Fibroblast of gingiva (primary cell): ENCODE measurements around the gene SFT2D2.
"Not testable (repeated sequence)": the region's sequence is repeated elsewhere in the genome, so short reads cannot be mapped to it uniquely, and the experiment has no call there.

Experiments
- DNase-seq: peaks from one replicate; pipeline ENCODE4 v3.0.0-alpha.2; 2011; ENCODE audit warnings: low read depth

The SFT2D2 gene

GRCh38 chr1:168225476-168226190 lies at the start of gene SFT2D2:
Gene SFT2D2, plus strand, starts transcription at chr1:168226004. Its CDS starts 76 bp downstream, at chr1:168226080.
- DNase-seq = peak; percentile 67

GRCh38 chr1:168178227-168178637 lies 47.6 kb upstream of the SFT2D2 start:
- DNase-seq = no peak

GRCh38 chr1:168178638-168179437 lies 47.0 kb upstream of the SFT2D2 start, which contains the start of gene TIPRL:
Gene TIPRL, plus strand, starts transcription at chr1:168178962. Its CDS starts 116 bp downstream, at chr1:168179078.
- peak; percentile 98 for DNase-seq

GRCh38 chr1:168179438-168180147 lies 46.2 kb upstream of the SFT2D2 start:
- no peak for DNase-seq

GRCh38 chr1:168180148-168180524 lies 45.7 kb upstream of the SFT2D2 start:
- no peak for DNase-seq

- not testable (repeated sequence) for DNase-seq
Observed at GRCh38 chr1:168181063-168181720, 44.6 kb upstream of the SFT2D2 start.

- DNase-seq = no peak
Observed at GRCh38 chr1:168187177-168187576, 38.6 kb upstream of the SFT2D2 start.

- DNase-seq = no peak
Observed at GRCh38 chr1:168190403-168190802, 35.4 kb upstream of the SFT2D2 start.

- no peak for DNase-seq
Observed at GRCh38 chr1:168195199-168196135, 30.3 kb upstream of the SFT2D2 start.

- DNase-seq = no peak
Observed at GRCh38 chr1:168199056-168199455, 26.7 kb upstream of the SFT2D2 start.

GRCh38 chr1:168202941-168203654 lies 22.7 kb upstream of the SFT2D2 start:
- DNase-seq = peak; percentile 96

- no peak for DNase-seq
Observed at GRCh38 chr1:168206111-168206510, 19.7 kb upstream of the SFT2D2 start.

- not testable (repeated sequence) for DNase-seq
Observed at GRCh38 chr1:168207673-168208072, 18.1 kb upstream of the SFT2D2 start.

GRCh38 chr1:168210312-168210711 lies 15.5 kb upstream of the SFT2D2 start:
- DNase-seq = no peak

GRCh38 chr1:168213349-168213748 lies 12.5 kb upstream of the SFT2D2 start:
- DNase-seq = no peak

GRCh38 chr1:168216171-168216570 lies 9.6 kb upstream of the SFT2D2 start:
- no peak for DNase-seq

- DNase-seq = no peak
Observed at GRCh38 chr1:168217664-168218063, 8.1 kb upstream of the SFT2D2 start.

GRCh38 chr1:168218658-168219057 lies 7.1 kb upstream of the SFT2D2 start:
- DNase-seq = no peak

GRCh38 chr1:168220470-168220871 lies 5.3 kb upstream of the SFT2D2 start:
- DNase-seq = no peak

GRCh38 chr1:168221275-168221674 lies 4.5 kb upstream of the SFT2D2 start:
- no peak for DNase-seq
